GM19193 (cell line): Measurements from ENCODE around the gene CYBA.

ENCODE experiments used
- POLR2A ChIP-seq: IDR thresholded peaks from 4 replicates; pipeline ENCODE4 v1.6.1; 2011; ENCODE audit not compliant: insufficient read depth, insufficient read length; ENCODE audit errors: extremely low read depth

Gene CYBA

DNA sequence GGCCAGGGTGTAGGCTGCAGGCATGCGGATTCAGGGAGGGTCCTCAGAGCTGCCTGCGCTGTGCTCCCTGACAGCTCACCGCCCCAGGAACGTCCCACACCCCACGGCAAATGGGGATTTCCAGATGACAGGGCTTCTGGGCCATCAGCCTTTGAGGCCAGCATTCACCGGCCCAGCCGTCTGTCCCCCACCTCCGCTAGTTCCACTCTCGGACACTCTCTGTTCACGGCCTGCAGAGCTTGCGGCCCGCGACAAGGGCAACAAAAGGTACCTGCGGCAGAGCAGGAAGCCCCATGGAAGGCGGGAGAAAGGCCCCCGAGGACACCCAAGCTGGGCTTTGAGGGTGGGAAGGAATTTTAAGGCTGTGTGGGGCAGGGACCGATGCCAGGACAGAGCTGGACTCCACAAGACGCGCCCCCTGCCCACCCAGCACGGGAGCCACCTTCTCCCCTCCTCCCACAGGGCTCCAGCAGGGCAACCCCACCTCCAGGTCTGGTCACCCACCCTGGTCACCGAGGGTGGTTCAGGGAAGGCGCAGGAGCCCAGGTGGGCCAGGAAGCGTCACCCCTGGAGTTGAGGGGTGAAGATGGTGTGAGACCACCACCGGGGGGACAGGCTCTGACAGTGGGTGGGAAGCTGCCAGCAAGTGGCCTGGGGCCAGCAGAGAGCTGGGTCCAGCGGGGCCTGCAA, 5.6 kb upstream of the CYBA start:
- TF ChIP-seq POLR2A = no peak

DNA sequence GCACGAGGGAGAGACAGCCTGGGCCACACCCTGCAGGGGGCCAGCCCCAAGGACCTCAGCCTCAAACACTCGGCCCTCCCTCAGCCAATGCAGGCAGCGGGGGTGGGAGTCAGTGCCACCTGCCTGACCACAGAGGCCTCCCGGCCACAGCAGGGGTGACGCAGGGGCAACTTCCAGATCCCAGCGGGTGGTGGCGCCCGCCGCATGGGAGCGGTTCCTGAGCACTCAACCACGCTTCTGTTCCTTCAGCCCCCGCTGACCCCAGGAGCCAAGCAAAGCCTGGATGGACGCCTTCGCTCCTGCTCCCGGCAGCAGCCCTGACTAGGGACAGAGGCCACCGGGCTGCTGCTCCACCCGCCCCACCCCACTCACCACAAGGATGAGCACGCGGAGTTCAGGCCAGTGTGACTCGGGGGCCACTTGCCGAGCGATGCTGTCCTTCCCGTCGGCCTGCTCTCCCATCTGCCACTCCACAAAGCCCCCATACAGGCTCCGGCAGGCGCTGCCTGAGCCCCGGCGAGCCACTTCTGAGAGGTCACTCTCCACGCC, 5.0 kb upstream of the CYBA start:
- TF ChIP-seq POLR2A = no peak

DNA sequence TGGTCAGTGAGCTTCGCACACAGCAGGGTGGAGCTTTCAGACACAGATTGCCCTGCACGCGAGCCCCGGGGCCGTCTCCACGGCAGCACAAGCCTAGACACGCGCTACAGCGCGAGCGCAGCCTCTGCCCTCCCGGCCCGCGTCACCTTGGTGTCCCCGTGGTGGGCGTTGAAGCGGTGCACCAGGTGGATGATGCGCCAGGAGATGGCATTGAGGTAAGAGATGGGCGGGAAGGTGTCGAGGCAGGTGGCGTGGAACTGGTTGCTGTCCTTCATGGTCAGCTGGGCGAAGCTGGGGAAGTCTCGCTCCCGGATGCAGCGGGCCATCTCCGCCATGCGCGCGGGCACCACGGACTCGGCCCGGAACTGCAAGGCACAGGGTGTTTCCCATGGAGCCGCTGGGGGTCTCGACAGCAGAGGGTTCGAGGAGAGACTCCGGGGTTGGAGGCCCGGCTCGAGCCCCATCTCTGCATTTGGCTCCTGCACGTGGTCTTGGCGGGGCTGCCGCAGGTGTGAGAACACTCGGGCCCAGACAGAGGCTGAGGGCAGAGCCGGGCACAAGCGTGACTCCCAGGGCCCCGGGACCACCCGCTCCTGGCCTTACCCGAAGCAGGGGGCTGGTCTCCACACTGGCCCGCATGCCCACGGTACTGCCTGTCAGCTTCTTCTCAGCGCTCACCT, 4.3 kb upstream of the CYBA start:
- no peak for TF ChIP-seq POLR2A

DNA sequence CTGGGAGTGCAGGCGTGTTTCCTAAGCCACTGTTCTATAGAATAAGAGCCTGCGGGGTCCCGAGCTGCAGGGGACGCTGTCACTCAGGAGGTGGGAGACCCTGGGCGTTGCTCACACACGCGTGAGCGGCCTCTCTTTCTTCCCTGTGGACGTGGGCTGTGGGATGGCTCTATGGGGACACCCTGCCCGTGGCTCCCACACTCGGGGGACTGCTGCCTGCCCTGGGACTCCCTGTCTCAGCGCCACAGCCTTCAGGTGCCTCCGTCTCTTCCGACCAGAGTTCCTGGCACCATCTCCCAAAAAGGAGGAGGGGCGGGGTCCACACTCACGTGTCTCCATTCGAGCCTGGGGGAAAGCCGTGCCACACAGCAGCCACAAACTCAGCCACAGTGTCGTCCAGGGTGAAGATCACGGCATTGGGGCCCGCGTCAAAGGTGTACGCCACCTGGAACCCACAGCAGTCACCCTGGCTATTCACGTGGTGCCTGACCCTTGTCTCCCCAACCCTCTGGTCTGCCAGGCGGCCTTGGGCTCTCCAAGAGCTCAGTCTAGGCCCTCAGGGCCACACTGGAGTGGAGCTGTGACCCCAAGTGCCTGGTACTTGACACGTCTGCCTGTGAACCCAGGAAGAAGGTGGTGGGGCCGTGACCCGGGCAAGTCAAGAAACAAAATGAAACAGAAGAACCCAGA, 3.7 kb upstream of the CYBA start:
- no peak for TF ChIP-seq POLR2A

DNA sequence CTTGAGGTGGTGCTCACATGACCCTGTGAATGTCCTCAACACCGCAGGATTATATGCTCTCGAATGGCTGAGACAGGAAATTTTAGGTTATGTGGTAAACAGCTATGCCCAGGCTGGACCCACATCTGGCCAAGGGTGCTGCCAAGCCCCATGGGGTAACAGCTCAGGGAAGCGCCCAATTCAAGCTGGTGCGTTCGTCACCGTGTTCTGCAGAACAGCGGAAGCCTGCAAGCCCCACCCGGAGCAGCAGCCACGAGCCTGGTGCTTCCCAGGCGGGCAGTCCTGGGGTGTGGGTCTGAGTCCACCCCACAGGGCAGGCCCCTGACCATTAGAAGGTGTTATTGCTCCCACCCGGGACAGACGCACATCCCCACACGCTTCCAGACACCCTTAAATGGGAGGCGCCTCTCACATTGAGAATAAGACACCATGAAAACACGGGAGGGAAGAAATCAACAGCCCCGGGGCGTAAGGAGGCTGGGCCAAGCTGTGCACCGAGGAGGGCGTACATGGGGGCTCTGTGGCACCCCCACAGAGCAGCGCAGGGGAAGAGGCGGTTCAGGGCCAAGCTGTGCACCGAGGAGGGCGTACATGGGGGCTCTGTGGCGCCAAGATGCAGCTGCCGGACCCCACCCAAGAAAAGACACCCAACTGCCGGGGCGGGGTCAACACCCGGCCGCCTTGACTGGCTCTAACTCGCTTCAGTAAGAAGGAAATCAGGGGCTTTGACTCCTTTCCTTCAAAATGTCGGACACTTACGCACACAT, 2.9 kb upstream of the CYBA start:
- TF ChIP-seq POLR2A = no peak

DNA sequence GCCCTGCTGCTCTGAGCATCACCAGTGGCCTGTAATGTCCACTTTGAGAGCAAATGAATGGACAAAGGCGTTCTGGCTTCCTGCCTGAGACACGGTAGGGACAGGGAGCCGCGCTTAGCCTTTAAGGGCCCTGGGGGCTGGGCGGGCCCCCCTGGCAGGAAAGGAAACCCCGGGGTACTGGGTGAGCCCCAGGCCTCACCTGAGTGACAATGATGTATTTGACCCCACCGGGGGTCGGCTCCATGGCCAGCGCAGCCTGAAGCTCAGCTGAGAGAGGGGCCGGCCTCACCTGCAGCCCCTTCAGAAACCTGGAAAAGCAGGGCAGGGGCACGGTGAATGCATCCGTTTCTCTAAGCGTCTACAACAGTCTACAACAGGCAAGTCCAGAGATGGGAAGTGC, 2.2 kb upstream of the CYBA start:
- no peak for TF ChIP-seq POLR2A

DNA sequence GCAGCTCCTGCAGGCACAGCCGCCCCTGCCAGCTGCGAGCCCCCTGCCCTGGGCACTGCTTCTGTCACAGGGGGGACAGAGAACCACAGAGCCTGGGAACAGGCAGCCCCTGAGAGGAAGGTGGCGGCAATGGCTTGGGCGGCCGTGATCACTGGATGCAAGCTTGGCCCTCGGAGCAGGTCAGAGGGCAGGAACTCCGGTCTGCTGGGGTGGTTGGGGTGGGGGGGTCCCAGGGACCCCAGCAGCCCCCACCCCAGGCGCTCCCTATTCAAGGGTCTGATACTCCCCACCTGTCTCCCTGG, 1.9 kb upstream of the CYBA start:
- no peak for TF ChIP-seq POLR2A

DNA sequence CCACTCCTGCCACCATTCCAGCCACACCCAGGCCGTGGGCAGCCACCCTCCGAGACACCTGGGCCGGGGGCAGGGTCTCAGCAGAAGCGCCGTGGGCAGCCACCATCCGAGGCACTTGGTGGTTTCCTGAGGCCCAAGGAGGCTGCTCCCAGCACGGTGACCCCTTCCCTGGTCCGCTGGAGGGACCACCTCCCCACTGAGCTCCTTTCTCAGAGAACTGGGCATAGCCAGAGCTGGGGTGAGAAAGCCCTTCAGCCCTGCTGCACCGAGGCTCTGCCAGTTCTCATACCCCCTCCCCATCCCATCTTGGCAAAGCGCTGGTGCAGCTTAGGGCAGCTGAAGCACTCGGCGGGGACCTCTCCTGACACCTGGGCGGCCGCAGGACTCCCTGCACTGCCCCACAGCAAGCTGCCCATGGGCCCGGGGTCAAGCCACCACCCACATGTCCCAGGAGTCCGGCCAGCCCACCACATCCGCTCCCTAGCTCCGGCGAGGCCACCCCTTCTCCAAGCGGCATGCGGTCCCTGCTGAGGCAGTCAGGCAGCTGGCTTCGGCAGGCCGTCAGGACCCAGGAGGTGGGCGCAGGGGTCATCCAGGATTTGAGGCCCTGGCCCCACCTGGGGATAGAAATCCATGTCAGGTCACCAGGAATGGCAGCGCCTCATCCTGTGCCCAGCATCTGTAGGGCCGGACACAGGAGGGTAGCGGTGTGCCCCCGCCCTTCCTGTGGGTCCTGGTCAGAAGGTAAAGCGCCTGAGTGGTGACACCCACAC, 1.3 kb upstream of the CYBA start:
- no peak for TF ChIP-seq POLR2A

DNA sequence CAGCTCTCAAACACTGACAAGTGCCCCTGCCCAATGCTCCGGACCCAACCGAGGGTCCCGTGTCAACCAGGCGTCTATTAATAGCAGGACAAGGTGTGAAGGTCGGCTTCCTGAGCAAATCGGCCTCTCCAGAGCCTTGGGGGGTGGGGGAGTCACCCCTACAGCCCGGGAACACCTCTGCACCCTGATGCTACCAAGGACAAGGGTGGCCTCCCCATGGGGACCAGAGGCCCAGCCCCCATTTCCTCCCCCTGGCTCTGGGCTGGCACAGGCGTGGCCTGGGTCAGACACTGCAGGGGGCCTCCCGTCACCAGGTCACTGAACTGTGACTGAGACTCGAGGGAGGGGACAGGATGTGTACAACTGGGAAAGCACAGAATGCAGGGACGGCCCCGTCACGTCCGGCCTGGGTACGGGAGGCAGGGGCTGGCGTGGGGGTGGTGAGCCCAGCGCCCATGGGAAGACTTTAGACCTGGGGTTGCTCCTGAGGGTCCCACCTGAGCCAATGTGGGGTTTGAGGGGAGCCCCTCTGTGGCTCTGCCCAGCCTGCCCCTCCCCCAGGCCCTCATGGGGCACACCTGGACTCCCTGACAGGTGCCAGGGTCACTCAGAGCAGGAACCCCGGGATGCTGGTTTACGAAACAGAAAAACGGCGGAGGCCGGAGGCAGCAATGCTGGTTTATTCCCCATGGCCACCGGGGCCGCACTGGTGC, 579 bp upstream of the CYBA start:
- TF ChIP-seq POLR2A = peak; percentile 63

DNA sequence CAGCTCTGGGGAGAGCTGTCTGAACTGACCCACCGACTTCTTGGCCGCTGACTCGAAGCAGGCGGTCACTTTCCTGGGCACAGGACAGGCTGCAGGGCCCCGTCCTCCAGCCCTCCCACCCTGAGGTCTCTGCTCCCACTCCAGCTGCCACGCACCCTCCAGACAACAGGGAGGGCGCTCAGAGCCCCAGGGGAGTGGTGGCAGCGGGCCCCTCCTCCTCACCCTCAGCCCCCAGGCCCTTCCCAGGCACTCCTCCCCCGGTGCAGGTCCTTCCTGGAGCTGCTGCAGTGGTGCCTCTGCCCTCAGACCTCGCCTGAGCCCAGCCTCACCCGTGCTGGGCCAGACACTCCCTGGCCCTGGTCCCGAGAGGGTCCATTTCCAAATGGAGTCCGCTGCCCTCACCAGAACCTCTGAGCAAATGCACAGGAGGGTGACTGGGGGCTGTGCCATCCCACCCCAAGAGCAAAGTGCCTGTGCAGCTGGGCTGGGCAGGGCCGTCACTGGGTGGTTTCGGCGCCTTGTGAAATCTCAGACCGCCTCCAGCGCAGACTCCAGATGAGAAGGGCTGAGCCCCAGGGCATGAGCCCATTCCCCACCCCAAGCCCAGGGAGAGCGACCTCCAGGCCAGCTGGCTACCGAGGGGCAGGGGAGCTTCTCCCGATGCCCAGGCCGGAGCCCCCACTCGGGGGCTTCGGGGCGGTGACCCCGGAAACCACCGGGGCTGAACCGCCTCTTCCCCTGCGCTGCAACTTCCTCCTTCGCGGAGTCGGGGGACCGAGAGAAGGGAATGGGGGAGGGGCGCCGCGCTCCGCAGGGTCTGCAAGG, 717 bp downstream of the CYBA start:
- TF ChIP-seq POLR2A = no peak

DNA sequence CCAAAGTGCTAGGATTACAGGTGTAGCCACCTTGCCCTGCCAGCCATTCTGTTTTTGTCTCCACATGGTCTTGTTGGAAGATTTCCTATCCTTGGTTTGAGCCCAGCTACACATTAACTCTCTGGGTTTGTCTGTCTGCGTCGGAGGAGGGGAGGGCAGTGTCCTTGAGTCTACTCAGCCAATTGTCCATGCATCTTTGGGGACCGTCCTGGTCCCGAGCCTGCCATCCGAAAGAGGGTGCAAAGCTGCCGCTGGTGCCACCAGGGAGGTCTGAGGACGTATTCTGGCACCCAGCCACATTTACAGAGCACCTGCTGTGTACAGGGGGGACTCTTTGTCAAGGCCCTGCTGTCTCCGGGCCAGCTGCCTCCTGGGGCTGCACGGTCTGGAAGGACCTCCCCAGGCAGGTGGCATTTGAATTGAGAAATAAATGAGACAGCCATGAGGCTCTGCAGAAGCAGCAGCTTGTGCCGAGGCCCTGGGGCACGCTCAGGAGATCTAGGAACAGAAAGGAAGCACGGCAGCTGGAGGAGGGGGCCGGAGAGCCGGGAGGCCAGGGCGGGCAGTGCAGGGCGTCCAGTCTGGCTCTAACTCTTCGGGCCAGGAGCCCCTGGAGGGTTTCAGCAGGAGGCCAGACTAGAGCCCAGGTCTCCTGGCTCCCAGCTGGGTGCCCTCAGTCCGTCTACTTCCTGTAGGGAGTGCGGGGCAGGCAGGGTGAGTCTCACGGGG, 1.5 kb downstream of the CYBA start:
- no peak for TF ChIP-seq POLR2A
